Measurements from ENCODE around the gene ZFYVE28. TPM values are rescaled to one million over a fixed set of nuclear protein-coding genes. Genes with fewer than 3 reads are reported as not detected.

Gene ZFYVE28
- total RNA-seq, 3 donors from 2014 or later, result 12.3 to 14.1 (median 13.9) TPM

DNA sequence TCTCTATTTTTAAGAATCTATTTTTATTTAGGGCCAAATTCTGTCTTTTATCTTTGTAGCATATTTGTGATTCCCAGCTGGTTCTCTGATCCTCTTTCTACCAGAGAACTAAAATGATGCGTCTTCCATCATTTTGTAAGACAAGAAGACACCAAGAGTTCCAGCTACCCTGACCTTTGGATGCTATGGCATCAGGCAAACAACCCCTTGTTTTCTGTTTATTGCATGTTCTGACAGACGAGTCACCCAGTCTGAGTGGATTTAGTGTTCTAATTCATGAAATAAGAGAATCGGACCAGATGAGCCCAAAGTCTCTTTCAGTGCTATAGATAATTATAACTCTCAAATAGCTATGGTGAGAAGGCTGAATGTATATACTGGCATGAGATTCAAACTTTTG lies 69.7 kb downstream of the ZFYVE28 start:
- no peak for DNase-seq (ENCODE audit: low spot score in 2 of 2)
- Histone ChIP-seq H3K27me3 (no peaks in the 10 kb centered on the region), H3K27ac (no peak overlapping the region), H3K9me3 (peaks cover 0 to 8% of the 10 kb centered on the region in 2 donors), H3K4me3 (no peak overlapping the region), H3K36me3 (no peaks in the 10 kb centered on the region), H3K4me1 (no peaks in the 10 kb centered on the region)
- TF ChIP-seq POLR2A (IDR thresholded peaks at IDR 0.05) (no peak), POLR2AphosphoS5 (IDR thresholded peaks at IDR 0.05) (no peak)
- TF ChIP-seq, protein P1, sequence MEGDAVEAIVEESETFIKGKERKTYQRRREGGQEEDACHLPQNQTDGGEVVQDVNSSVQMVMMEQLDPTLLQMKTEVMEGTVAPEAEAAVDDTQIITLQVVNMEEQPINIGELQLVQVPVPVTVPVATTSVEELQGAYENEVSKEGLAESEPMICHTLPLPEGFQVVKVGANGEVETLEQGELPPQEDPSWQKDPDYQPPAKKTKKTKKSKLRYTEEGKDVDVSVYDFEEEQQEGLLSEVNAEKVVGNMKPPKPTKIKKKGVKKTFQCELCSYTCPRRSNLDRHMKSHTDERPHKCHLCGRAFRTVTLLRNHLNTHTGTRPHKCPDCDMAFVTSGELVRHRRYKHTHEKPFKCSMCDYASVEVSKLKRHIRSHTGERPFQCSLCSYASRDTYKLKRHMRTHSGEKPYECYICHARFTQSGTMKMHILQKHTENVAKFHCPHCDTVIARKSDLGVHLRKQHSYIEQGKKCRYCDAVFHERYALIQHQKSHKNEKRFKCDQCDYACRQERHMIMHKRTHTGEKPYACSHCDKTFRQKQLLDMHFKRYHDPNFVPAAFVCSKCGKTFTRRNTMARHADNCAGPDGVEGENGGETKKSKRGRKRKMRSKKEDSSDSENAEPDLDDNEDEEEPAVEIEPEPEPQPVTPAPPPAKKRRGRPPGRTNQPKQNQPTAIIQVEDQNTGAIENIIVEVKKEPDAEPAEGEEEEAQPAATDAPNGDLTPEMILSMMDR (IDR thresholded peaks at IDR 0.05), result no peak
- intact Hi-C loops (cut with DNase I; ENCODE audit: low total_unique reads), result loop anchor here (2.0 kb wide), 1 partner anchor 52 kb away; no protein-coding TSS in a partner anchor

DNA sequence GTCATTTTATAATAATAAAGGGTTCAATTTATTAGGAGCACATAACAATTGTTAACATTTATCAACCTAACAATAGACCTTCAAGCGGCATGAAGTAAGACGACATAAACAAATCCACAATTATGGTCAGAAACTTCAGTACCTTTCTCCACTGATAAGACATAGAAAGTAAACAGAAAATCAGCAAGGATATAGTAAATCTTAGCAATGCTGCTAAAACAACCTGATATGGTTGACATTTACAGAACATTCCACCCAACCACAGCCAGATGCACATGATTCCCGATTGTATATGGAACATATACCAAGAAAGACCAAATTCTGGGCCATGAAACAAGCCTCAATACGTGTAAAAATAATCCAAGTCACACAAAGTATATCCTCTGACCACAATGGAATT lies 71.3 kb downstream of the ZFYVE28 start:
- H3K4me1 ChIP-seq, result no peaks in the 10 kb centered on the region
- no peak overlapping the region for H3K27ac ChIP-seq
- H3K4me3 ChIP-seq, result no peak overlapping the region
- no peaks in the 10 kb centered on the region for H3K36me3 ChIP-seq
- TF ChIP-seq POLR2AphosphoS5 (IDR thresholded peaks at IDR 0.05) (no peak), POLR2A (IDR thresholded peaks at IDR 0.05) (no peak)
- TF ChIP-seq, protein P1 (IDR thresholded peaks at IDR 0.05), result no peak
- intact Hi-C loops (cut with DNase I; ENCODE audit: low total_unique reads), result no loop called here
- peaks cover 0 to 8% of the 10 kb centered on the region in 2 donors for H3K9me3 ChIP-seq
- no peak for DNase-seq (ENCODE audit: low spot score in 2 of 2)
- H3K27me3 ChIP-seq, result no peaks in the 10 kb centered on the region

DNA sequence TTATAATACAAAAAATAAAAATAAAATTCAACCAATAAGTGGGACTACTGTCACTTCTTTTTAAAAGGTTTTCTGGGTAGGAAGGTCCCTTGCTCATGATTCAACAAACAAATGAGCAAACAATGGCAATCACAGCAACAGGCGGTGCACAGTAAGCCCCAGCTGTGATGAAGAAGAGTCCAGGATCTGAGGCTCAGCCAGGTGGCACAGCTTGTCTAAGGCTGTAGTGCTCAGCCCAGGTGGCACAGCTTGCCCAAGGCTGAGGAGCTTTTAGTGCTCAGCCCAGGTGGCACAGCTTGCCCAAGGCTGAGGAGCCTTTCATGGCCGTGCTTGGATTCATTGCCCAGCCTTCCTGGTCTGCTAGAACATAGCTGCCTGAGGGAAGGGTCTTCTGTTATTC lies 75.0 kb downstream of the ZFYVE28 start:
- DNase-seq (ENCODE audit: low spot score in 2 of 2), result peak in 1 of 2 donors; percentile 2
- TF ChIP-seq POLR2AphosphoS5 (IDR thresholded peaks at IDR 0.05) (no peak), POLR2A (IDR thresholded peaks at IDR 0.05) (no peak)
- TF ChIP-seq, protein P1 (IDR thresholded peaks at IDR 0.05), result no peak

DNA sequence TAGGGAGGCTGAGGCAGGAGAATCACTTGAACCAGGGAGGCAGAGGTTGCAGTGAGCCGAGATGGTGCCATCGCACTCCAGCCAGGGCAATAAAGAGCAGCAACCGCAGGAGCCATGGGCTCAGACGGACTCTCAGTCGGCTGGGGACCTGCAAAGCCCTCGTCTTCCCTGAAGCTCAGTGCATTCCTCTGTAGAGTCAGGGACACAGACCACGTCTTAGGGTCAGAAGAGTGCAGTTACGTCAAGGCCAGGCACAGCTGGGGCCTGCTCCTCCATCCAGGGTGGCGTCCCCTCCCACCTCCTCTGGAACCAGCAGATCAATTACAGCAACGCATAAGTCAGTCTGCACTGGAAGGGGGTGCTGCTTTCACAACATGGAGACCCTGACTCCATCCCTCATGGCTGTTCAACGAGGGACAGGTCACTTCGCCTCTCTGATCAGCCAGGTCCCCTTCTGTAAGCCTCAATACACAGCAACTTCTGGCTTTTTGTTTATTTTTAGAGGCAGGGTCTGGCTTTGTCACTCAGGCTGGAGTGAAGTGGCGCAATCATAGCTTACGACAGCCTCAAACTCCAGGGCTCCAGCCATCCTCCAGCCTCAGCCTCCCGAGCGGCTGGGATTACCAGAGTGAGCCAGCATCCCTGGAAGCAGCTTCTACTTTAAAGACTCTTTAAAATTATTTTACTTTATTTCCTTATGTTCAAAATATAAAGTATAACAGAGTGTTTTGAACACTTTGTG lies 76.4 kb downstream of the ZFYVE28 start:
- Histone ChIP-seq H3K9me3 (peaks cover 0 to 4% of the 10 kb centered on the region in 2 donors), H3K27ac (no peak overlapping the region), H3K4me1 (no peaks in the 10 kb centered on the region), H3K27me3 (no peaks in the 10 kb centered on the region), H3K4me3 (no peak overlapping the region), H3K36me3 (no peaks in the 10 kb centered on the region)
- DNase-seq (ENCODE audit: low spot score in 2 of 2), result peak; percentile 12 to 40
- TF ChIP-seq POLR2A (IDR thresholded peaks at IDR 0.05), result no peak
- TF ChIP-seq POLR2AphosphoS5 (IDR thresholded peaks at IDR 0.05), result no peak
- TF ChIP-seq, protein P1 (IDR thresholded peaks at IDR 0.05), result no peak
- intact Hi-C loops (cut with DNase I; ENCODE audit: low total_unique reads), result no loop called here

More for the DNA sequence above, 75.0 kb downstream of the ZFYVE28 start:
- Histone ChIP-seq H3K4me3 (no peak overlapping the region), H3K36me3 (no peaks in the 10 kb centered on the region), H3K4me1 (no peaks in the 10 kb centered on the region), H3K27ac (no peak overlapping the region), H3K27me3 (no peaks in the 10 kb centered on the region), H3K9me3 (peaks cover 0 to 8% of the 10 kb centered on the region in 2 donors)
- intact Hi-C loops (cut with DNase I; ENCODE audit: low total_unique reads), result no loop called here

DNA sequence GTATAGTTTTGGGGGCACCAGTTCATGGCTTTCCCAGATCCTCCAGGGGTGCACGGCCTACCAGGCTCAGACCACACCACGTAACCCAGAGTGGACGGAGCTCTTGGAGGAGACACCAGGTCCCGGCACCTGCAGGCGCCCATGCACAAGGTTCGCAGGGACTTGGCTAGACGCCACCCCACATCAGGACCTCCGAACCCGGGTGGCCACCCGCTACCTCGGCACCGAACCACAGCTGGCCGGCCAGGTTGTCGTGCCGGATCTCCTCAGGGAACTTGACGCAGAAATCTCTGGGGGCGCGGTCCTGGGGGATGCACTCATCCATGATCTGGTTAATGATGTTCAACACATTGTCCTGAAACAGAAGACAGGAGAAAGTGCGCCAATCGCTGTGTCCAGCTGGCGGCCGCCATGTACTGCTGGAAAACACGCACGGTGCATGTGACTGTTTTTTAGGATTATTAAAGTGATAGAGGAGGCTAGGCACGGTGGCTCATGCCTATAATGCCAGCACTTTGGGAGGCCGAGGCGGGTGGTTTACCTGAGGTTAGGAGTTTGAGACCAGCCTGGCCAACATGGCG lies 77.1 kb downstream of the ZFYVE28 start:
- Histone ChIP-seq H3K27me3 (no peaks in the 10 kb centered on the region), H3K9me3 (no peaks in the 10 kb centered on the region), H3K4me3 (no peak overlapping the region), H3K4me1 (no peaks in the 10 kb centered on the region), H3K27ac (no peak overlapping the region), H3K36me3 (no peaks in the 10 kb centered on the region)
- intact Hi-C loops (cut with DNase I; ENCODE audit: low total_unique reads), result no loop called here
- DNase-seq (ENCODE audit: low spot score in 2 of 2), result peak; percentile 11 to 51
- TF ChIP-seq, protein P1 (IDR thresholded peaks at IDR 0.05), result no peak
- TF ChIP-seq POLR2A (IDR thresholded peaks at IDR 0.05) (no peak), POLR2AphosphoS5 (IDR thresholded peaks at IDR 0.05) (no peak)
